Stimulated activated CD8-positive, alpha-beta memory T cell treated with anti-CD3 and anti-CD28 coated beads, Interleukin-2, amount 100 ng/mL, for 1 hour (primary cell): ENCODE data around the gene SLC2A3.
A peak's percentile ranks its signal among the peaks of the same experiment; 100 is the strongest.
"Not testable (repeated sequence)": the region's sequence is repeated elsewhere in the genome, so short reads cannot be mapped to it uniquely, and the experiment has no call there.

Experiments used
- DNase-seq, 2 donors: peaks; one replicate each; pipeline ENCODE4 v3.0.0-alpha.2; 2020; ENCODE audit warnings: low read depth in 2 of 2

SLC2A3 gene

DNA sequence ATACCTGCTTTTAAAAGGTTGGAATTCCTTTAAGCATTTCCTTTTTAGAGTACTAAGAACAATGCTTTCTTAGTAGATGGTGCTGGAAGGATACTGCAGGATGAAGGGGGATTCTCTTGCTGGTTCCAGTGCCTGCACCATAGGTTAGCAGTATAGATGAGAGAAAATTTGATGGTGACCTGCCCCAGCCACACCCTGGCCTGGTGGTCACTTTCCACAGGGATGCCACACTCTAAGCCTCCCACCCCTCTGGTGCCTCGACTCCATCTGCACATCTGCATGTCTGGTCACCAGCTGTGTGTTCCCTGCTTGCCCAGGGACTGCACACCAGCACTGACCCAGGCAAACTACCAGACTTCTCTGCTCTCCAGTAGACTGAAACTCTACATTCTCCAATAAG is 19.1 kb downstream of the SLC2A3 start:
- DNase-seq = no peak

DNA sequence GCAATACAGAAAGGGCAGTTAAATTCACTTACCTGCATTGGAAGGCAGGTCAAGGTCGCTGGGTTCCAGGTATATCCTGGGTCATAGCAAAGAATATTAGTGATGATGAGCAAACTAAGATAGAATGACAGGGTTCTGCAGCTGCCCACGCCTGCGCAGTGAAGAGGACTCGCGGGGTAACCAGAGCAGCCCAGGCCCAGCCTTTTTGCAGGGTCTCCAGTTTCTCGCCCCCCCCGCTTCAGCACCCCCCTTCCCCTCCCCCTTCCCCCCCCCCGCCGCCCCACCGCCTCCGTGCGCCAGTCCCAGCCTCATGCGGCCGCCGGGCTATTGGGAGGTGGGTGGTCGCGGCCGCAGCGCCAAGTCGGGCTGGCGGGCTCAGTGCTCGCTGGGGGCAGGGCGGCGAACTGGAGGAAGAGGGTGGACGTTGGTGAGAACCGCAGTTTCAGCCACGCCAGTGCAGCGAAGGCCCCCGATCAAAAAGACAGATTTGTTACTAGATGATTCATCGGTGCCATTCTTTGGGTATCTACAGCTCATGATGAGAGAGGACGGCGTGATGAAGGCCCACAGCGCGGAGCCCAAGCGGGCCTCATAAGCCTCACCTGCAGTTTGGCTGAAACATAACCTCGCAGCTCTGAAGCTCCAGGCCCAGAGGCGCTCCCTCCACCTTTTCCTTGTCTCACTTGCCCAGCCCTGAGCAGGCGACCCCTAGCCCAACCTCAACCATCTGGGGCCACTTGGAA is 20.2 kb downstream of the SLC2A3 start:
- peak in 1 of 2 donors; percentile 18 for DNase-seq

DNA sequence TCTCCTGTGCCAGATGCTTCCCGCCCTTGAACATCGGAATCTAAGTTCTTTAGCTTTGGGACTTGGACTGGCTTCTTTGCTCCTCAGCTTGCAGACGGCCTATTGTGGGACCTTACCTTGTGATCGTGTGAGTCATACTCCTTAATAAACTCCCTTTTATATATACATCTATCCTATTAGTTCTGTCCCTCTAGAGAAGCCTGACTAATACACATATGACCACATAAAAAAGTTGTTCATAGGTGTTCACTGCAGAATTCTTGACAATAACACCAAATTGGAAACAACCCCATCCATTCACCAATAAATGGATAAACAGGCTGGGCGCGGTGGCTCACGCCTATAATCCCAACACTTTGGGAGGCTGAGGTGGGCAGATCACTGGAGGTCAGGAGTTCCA is 25.9 kb downstream of the SLC2A3 start:
- not testable (repeated sequence) for DNase-seq

DNA sequence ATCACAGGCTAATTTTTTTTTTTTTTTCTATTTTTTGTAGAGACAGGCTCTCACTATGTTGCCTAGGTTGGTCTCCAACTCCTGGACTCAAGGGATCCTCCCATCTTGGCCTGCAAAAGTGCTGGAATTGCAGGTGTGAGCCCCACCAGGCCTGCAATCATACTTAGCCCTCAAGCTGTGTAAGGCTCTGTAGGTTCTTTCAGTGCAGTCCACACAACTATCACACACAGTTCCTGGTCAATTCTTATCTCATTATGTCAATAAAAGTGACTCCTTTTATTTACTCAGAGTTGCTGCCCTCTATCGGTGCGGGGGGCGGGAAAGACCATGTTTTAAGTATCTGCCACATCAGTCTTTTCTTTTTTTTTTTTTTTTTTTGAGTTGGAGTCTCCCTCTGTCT is 29.0 kb downstream of the SLC2A3 start:
- DNase-seq = peak in 1 of 2 donors; percentile 21

DNA sequence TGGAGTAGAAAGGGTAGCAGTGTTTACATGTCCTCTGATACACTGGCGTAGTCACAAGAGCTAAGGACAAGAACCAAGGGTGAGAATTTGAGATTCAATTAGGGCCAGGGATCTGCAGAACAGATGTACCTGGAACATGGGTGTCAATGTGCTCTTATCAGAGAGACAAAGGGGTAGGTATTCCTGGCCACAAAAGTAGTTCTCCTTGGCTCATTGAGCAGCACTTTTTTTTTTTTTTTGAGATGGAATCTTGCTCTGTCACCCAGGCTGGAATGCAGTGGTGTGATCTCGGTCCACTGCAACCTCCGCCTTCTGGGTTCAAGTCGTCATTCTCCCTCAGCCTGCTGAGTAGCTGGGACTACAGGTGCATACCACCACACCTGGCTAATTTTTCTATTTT is 29.7 kb downstream of the SLC2A3 start:
- DNase-seq = not testable (repeated sequence)

DNA sequence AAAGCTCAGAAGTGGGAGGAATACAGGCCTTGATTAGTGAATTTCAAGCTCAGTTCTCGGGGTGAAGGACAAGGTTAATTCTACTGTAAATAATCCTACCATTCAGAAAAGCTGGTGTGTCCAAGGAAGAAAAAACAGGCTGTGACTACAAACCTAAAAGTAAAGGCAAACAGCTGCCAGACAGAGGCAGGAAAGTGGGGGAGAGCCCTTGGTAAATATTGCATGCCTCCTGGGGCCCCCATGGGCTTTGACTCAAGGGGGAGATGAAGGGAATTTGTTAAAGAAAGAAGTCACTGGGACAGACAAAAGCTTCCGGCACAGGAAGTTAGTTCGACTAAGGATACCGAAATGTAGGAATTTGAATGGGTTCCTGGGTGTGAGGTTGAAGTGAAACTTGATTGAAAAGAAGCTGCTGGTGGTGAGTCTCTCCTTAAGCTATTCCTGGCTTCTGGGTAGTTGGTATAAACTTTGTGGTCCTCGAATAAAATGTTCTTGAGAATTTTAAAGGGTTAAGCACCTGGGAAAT is 30.3 kb downstream of the SLC2A3 start:
- not testable (repeated sequence) for DNase-seq

DNA sequence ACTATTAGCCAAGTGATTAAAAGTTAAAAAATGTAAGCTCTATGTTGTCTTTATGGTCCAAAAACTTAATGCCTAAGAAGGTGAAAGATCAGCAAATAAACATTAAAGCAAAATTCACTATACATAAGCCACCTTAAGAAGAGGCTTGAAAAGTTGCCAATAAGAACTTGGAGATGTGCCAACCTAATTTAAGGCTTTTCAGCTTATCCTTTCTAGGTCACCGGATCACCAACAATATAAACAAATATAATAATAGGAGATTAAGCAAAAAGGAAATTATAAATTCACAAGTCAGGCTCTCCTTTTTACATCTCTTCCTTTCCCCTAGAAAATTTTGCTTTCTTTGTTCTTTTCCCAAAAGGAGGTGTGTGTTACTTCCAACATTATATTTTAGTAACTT is 30.9 kb downstream of the SLC2A3 start:
- no peak for DNase-seq

DNA sequence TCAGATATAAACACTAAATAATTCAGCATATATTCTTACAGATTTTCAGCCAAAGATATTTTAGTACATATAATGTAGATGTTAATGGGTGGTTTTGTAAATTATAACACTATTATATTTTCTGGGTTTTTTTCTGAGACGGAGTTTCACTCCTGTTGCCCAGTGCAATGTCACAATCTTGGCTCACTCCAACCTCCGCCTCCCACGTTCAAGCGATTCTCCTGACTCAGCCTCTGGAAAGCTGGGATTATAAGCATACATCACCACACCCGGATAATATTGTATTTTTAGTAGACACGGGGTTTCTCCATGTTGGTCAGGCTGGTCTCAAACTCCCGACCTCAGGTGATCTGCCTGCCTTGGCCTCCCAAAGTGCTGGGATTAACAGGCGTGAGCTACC is 33.6 kb downstream of the SLC2A3 start:
- DNase-seq = not testable (repeated sequence)

DNA sequence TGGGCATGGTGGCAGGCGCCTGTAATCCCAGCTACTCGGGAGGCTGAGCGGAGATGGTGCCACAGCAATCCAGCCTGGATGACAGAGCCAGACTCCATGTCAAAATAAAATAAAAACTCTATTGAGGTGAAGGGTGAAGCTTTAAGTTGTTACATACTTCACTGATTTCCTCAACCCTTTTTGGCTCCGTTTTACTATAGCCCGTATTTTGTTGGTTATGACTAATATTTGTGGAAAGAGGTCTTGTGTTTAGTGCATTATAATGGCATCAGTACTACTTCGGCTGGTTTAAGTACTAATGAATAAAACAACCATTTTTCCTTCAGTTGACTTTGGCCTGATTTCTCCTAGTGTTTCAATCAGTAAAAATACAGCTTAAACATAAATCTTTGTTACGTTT is 36.2 kb downstream of the SLC2A3 start:
- DNase-seq = no peak

DNA sequence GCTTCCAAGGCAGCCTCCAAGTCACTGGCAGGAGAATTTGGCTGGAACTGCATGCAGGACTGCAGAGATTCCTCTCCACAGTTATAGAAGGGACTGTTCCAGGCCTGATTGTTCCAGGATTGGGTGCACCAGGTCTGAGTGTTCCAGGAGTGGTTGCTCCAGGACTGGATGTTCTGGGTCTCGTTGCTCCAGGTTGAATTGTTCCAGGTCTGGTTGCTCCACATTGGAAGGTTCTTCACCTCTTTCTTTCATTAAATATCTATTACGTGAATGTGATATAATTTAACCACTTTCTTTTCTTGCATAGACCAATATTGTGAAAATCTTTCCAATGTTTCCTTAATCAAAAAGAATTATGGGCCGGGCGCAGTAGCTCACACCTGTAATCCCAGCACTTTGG is 39.3 kb downstream of the SLC2A3 start:
- DNase-seq = not testable (repeated sequence)

DNA sequence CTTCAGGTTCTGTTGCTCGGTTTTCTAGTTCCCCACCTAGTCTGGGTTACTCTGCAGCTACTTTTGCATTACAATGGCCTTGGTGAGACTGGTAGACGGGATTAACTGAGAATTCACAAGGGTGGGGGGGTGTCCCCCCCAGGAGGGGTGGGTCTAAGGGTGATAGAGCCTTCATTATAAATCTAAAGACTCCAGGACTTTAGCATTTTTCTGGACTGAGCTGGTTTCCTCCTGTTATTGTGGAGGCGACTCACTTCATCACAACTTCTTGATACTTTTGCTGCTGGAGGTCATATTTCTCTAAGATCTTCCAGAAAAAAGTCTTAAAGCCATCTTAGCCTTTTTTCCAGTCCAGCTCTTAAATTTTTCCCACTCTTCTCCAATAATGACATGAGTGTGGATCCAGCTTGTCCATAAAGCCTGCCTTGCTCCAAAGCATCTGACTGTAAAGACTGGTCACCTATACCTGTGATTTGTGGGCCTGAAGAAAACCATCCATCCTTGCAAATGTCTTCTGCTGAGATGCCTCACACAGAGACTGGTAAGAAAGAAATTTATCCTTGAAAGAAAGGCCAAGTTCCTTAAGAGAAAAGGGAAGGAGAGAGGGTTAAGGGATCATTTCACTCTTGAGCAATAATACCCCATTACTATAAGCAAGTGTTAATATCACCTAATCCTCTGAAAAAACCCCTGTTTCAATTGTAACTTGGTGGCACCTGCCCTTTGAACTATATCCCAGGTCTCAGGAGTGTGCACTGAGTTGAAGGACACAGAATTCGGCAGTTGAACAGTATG is 43.6 kb downstream of the SLC2A3 start:
- DNase-seq = no peak

DNA sequence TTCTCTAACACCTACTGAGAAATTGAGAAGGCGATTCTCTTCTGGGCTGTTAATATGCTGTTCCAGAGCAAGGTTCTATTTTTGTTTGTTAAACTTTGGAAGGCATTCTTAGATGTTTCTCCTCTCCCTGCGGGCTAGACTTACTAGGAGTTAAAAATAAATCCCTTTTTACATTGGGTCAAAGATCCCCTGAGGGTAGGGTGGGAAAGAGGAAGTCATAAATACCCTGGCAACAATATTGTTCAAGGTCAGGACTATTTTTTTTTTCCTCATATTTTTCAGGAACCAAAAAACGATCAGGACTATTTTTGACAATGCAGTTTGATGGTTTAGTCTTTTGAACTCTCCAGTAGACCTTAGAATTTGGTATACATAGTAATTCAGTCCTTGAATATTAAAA is 51.3 kb downstream of the SLC2A3 start:
- no peak for DNase-seq

DNA sequence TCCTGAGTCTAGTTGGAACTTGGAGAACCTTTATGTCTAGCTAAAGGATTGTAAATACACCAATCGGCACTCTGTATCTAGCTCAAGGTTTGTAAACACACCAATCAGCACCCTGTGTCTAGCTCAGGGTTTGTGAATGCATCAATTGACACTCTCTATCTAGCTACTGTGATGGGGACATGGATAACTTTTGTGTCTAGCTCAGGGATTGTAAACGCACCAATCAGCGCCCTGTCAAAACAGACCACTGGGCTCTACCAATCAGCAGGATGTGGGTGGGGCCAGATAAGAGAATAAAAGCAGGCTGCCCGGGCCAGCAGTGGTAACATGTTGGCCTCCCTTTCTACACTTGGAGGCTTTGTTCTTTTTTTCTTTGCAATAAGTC is 54.3 kb downstream of the SLC2A3 start:
- DNase-seq = not testable (repeated sequence)

DNA sequence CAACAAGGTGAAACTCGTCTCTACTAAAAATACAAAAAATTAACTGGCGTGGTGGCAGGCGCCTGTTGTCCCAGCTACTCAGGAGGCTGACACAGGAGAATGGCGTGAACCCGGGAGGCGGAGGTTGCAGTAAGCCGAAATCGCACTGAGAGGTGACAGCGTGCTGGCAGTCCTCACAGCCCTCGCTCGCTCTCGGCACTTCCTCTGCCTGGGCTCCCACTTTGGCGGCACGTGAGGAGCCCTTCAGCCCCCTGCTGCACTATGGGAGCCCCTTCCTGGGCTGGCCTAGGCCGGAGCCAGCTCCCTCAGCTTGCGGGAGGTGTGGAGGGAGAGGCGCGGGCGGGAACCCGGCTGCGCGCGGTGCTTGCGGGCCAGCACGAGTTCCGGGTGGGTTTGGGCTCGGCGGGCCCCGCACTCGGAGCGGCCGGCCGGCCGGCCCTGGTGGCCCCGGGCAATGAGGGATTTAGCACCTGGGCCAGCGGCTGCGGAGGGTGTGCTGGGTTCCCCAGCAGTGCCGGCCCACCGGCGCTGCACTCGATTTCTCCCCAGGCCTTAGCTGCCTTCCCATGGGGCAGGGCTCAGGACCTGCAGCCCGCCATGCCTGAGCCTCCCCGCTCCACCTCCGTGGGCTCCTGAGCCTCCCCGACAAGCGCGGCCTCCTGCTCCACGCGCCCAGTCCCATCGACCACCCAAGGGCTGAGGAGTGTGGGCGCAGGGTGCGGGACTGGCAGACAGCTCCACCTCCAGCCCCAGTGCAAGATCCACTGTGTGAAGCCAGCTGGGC is 54.8 kb downstream of the SLC2A3 start:
- DNase-seq = not testable (repeated sequence)

DNA sequence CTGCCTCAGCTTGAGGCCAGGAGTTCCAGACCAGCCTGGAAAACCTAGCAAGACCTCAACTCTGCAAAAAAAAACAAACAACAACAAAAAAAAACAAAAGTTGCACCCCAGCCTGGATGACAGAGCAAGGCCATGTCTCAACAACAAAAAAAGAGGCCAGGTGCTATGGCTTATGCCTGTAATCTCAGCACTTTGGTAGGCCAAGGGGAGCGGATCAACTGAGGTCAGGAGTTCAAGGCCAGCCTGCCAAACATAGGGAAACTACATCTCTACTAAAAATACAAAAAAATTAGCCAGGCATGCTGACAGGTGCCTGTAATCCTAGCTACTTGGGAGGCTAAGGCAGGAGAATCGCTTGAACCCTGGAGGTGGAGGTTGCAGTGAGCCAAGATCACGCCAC is 56.7 kb downstream of the SLC2A3 start:
- no peak for DNase-seq

DNA sequence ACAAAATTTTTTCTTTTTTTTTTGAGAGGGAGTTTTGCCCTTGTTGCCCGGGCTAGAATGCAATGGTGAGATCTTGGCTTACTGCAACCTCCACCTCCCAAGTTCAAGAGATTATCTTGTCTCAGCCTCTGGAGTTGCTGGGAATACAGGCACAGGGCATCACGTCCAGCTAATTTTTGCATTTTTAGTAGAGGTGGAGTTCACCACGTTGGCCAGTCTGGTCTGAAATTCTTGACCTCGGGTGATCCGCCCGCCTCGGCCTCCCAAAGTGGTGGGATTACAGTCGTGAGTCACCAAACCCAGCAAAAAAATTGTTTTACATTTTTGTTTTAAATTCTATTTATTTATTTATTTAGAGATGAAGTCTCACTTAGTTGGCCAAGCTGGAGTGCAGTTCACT is 58.6 kb downstream of the SLC2A3 start:
- no peak for DNase-seq

DNA sequence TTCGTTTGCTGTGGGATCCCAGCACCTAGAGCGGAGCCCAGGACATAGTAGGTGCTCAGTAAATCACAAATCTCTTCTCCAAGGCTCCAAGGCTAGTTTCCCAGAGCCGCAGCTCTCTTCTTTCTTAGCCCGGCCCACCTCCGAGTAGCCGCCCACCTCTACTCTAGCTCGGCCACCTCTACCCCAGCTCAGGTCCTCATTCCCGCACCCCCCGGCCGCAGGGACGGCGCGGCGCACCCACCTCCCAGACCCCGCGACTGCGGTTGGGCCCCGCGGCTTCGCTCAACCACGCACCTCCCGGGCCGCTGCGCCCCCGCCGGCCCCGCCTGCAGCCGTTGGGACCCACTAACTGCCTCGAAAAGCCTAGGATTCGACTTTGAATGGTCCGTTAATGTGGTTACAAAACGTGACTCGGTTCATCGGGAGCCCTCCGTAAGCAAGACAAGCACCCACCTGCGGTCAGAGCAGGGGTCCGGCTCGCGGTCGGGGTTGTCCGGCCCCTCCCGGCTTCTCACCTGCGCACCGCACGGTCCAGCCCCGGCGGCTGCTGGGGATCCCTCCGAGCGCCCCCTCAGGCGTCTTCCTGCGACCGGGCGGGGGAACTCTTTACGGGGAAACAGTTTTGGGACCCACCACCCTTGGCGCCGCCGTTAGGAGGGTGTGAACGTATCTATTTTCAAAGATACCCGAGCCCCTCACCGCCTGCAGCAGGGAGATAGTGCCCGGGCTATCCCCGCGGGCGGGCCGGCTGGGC is 63.2 kb downstream of the SLC2A3 start, which contains the start of gene SLC2A14:
TSS of gene SLC2A14 (minus strand) at position 350 of the 754 bp plus-strand sequence. CDS start 3,035 bp downstream, outside the sequence.
- DNase-seq = no peak

DNA sequence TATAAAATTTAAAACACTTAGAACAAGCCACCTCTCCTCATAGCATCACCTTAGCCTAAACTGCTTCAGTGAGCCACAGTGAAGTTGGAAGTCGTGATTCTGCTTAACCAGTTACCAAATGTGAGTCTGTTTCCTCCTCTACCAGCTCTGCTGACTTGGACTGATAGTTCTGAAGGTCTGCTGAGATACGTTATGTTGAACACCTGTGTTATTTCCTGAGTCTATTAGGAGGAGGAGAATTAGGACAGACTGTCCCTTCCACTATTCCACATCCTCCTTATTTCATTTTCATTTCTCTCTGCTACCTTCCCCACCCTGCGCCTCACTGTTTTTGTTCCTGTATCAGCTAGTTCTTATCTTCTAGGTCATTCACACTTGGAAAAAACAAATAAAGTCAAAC is 65.7 kb downstream of the SLC2A3 start:
- DNase-seq = no peak
